Esophagus muscularis mucosa (tissue), 4 donors: Measurements from ENCODE around the gene UNC13C. TPM values are rescaled to one million over a fixed set of nuclear protein-coding genes. Genes with fewer than 3 reads are reported as not detected.

Experiments used
- DNase-seq: peaks from one replicate; pipeline ENCODE4 v3.0.0-alpha.2; 2017; ENCODE audit errors: extremely low spot score
- H3K27ac ChIP-seq, 4 donors: fragments of 200-600 bp; sonication (generic); replicated peaks in 1 of 4; 1 replicate in 3 of 4; 2 replicates in 1 of 4; pipeline ENCODE4 v1.5.1; 2016 to 2019; ENCODE audit warnings: mild to moderate bottlenecking in 1 of 4
- H3K27me3 ChIP-seq, 4 donors: fragments of 200-600 bp; sonication (generic); one replicate each; pipeline versions ENCODE4 v1.5.1 to v1.6.0; 2016 to 2019
- H3K36me3 ChIP-seq, 4 donors: fragments of 200-600 bp; sonication (generic); one replicate each; pipeline ENCODE4 v1.5.1; 2016 to 2019
- H3K4me1 ChIP-seq, 4 donors: fragments of 200-600 bp; sonication (generic); one replicate each; pipeline ENCODE4 v1.5.1; 2016 to 2019
- H3K4me3 ChIP-seq, 4 donors: fragments of 200-600 bp; sonication (generic); 1 replicate in 2 of 4; 2 replicates in 2 of 4; pipeline ENCODE4 v1.5.1; 2016 to 2019; ENCODE audit warnings: mild to moderate bottlenecking in 4 of 4, moderate library complexity in 1 of 4
- H3K9me3 ChIP-seq, 4 donors: fragments of 200-600 bp; sonication (generic); 1 replicate in 3 of 4; 2 replicates in 1 of 4; pipeline ENCODE4 v1.5.1; 2016 to 2019
- EP300 ChIP-seq: sonication (generic); formaldehyde crosslinking; IDR thresholded peaks from one replicate; pipeline ENCODE4 v1.6.1; 2017; ENCODE audit warnings: antibody characterized with exemption
- POLR2A ChIP-seq: fragments of 450-650 bp; IDR thresholded peaks from one replicate; pipeline ENCODE4 v1.6.1; 2017; ENCODE audit warnings: antibody characterized with exemption, moderate library complexity, mild to moderate bottlenecking, low read depth
- POLR2AphosphoS5 ChIP-seq, 2 donors: sonication (generic); formaldehyde crosslinking; IDR thresholded peaks; one replicate each; pipeline ENCODE4 v1.6.1; 2017; ENCODE audit warnings: antibody characterized with exemption in 2 of 2
- WGBS: methylation state at CpG from one replicate; pipeline ENCODE4 v1.1.5; 2018; 5-methylcytosine and 5-hydroxymethylcytosine counted together
- intact Hi-C: fragments of 100-400 bp; cut with DNase I; formaldehyde crosslinking; loops from one replicate; pipeline ENCODE4 v1.15.1; 2023
- total RNA-seq, 4 donors: library from RNA; depleted of rRNA; stranded (reverse); fragments of >200 nt; gene quantifications; one replicate each; pipeline versions ENCODE4 v1.1.0 to v1.2.1, GENCODE V29; 2016
- TF ChIP-seq, protein P1 (sequence below), 3 experiments: fragments of 200-600 bp in 2 of 3; fragments of 450-650 bp in 1 of 3; sonication (generic) in 2 of 3; IDR thresholded peaks; one replicate each; pipeline ENCODE4 v1.5.1; 2017 to 2019; ENCODE audit warnings: antibody characterized with exemption in 3 of 3, mild to moderate bottlenecking in 2 of 3, moderate library complexity in 1 of 3

The UNC13C gene
- total RNA-seq, 4 donors from 2014 or later = 0.17 to 4.2 (median 0.59) TPM

DNA sequence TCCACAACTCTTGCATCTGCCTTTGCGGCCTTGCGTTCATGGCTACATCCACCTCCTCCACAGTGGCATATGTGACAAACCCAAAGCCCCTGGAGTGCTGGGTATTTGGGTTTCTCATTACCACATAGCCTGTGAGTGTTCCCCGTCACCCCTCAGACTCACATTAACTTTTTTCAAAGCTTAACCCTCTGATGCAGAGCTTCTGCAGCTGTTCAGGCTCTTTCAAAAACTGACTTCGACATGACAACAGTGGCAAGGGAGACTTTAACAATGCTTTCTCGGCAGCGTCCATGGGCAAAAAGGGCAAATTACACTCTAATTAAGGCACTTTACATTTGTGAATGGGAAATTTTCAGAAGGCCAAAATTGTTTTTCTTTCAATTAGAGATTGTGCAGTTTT, 343.2 kb downstream of the UNC13C start:
- WGBS = 61% methylated on average over 6 of the region's 6 CpGs
- H3K27ac ChIP-seq = no peak overlapping the region
- intact Hi-C loops = no loop called here
- no peaks in the 10 kb centered on the region for H3K9me3 ChIP-seq
- DNase-seq = no peak
- H3K4me3 ChIP-seq = no peak overlapping the region
- no peak for TF ChIP-seq EP300
- no peak for TF ChIP-seq POLR2A
- H3K4me1 ChIP-seq = no peaks in the 10 kb centered on the region
- no peaks in the 10 kb centered on the region for H3K36me3 ChIP-seq
- H3K27me3 ChIP-seq = no peaks in the 10 kb centered on the region

DNA sequence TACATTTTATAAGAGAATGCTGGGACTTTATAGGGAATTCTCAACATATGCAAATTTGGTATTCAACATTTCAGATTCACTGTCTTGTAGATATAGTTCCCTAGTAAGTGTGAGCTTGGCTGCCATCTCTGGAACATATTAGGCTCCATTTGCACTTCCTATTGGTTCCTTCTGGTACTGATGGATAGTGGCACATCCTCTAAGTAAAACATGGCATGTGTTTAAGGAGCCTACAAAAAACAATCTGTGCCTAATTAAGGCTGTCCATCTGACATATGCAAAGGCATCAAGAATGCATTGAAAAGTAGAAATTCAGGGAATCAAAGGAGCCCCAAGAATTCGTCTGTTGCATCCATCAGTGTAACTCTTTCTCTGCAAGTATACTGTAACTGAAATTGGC, 344.1 kb downstream of the UNC13C start:
- no peak for TF ChIP-seq EP300
- TF ChIP-seq, protein P1, sequence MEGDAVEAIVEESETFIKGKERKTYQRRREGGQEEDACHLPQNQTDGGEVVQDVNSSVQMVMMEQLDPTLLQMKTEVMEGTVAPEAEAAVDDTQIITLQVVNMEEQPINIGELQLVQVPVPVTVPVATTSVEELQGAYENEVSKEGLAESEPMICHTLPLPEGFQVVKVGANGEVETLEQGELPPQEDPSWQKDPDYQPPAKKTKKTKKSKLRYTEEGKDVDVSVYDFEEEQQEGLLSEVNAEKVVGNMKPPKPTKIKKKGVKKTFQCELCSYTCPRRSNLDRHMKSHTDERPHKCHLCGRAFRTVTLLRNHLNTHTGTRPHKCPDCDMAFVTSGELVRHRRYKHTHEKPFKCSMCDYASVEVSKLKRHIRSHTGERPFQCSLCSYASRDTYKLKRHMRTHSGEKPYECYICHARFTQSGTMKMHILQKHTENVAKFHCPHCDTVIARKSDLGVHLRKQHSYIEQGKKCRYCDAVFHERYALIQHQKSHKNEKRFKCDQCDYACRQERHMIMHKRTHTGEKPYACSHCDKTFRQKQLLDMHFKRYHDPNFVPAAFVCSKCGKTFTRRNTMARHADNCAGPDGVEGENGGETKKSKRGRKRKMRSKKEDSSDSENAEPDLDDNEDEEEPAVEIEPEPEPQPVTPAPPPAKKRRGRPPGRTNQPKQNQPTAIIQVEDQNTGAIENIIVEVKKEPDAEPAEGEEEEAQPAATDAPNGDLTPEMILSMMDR (IDR thresholded peaks at IDR 0.05) = no peak
- TF ChIP-seq POLR2AphosphoS5 (IDR thresholded peaks at IDR 0.05) = no peak
- no peak for TF ChIP-seq POLR2A
- WGBS = 45% methylated on average over 1 of the region's 1 CpG
- H3K27ac ChIP-seq = no peak overlapping the region
- no peaks in the 10 kb centered on the region for H3K9me3 ChIP-seq
- H3K4me3 ChIP-seq = no peak overlapping the region
- no peaks in the 10 kb centered on the region for H3K27me3 ChIP-seq
- no peaks in the 10 kb centered on the region for H3K4me1 ChIP-seq
- intact Hi-C loops = no loop called here
- DNase-seq = no peak
- H3K36me3 ChIP-seq = no peaks in the 10 kb centered on the region

DNA sequence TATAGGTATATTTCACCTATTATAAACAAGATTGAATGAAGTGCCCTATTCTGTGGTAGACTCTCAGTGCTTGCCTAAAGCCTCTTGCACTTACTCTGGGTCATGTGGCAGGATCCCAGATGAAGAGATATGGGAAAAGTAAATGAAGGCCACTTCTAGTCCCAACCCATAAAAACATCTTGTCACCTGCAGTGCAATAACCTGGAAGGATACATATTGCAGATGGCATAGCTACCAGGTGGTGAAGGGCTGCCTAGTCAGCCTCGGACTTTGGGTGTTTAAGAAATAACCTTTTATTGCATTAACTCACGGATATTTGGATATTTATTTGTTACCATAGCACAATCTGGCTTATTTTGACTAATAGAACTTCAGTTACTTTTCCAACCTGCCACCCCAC, 367.1 kb downstream of the UNC13C start:
- no peak for TF ChIP-seq POLR2A
- TF ChIP-seq, protein P1 (IDR thresholded peaks at IDR 0.05) = no peak
- intact Hi-C loops = no loop called here
- Histone ChIP-seq H3K4me1 (no peaks in the 10 kb centered on the region), H3K27me3 (no peaks in the 10 kb centered on the region), H3K4me3 (no peak overlapping the region), H3K9me3 (no peaks in the 10 kb centered on the region), H3K27ac (no peak overlapping the region), H3K36me3 (no peaks in the 10 kb centered on the region)
- 74% methylated on average over 2 of the region's 2 CpGs for WGBS
- no peak for DNase-seq

DNA sequence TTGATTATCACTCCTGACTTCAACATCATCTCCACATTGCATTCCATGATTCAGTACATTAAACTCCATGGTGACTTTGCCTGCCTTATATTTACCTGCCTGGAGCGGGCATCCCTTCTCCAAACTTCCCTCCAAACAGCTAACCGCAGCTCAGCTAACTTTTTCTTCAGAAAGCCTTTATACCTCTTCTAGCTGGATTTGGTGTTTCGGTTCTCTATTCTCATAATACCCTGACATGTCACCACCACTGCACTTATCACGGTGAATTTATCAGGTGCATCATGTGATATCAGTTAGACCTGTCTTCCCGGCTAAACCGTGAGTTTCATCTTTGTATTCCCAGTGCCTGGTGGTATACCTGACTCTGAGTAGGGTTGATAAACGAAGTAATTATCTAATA, 367.6 kb downstream of the UNC13C start:
- no peaks in the 10 kb centered on the region for H3K27me3 ChIP-seq
- no peak overlapping the region for H3K4me3 ChIP-seq
- no peak overlapping the region for H3K27ac ChIP-seq
- TF ChIP-seq EP300 (no peak), POLR2AphosphoS5 (IDR thresholded peaks at IDR 0.05) (no peak), POLR2A (no peak)
- TF ChIP-seq, protein P1 (IDR thresholded peaks at IDR 0.05) = no peak
- no peaks in the 10 kb centered on the region for H3K9me3 ChIP-seq
- no peak for DNase-seq
- 90% methylated on average over 7 of the region's 7 CpGs for WGBS
- intact Hi-C loops = no loop called here
- no peaks in the 10 kb centered on the region for H3K4me1 ChIP-seq
- no peaks in the 10 kb centered on the region for H3K36me3 ChIP-seq

DNA sequence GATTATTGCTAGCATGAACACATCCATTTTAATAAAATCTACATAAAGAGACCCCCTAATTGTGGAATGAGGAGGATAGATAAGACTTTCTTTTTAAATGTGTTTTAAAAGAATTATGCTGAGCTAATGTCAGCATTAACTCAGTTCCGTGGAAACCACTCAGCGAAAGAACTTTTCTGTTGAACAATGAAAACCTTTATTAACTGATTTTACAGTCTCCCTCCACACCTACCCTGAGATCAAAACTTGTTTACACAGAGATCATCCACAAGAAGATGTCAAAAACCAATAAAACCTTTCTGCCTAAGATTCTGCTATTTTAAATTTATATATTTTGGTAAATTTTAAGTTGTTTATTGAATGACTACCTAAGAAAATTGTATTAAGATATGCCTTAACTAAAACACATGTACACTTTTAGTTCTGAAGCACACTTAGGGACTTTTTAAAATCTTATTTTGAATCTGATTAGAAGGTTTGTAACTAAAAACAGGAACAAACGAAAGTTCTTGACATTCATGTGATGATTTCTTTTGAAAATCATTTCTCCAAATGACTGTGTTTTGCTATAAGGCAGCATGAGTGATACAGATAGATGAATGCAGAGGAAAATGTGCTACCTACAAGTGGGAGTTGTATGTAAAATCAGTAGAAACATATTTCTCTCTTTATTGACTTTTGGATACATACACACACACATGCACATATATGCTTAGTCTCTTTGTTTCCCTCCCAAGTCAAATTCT, 369.0 kb downstream of the UNC13C start:
- no peak overlapping the region for H3K27ac ChIP-seq
- H3K9me3 ChIP-seq = no peaks in the 10 kb centered on the region
- no peak overlapping the region for H3K4me3 ChIP-seq
- H3K27me3 ChIP-seq = no peaks in the 10 kb centered on the region
- 53% methylated on average over 3 of the region's 3 CpGs for WGBS
- no peak for DNase-seq
- H3K4me1 ChIP-seq = no peaks in the 10 kb centered on the region
- TF ChIP-seq, protein P1 (IDR thresholded peaks at IDR 0.05) = no peak
- TF ChIP-seq POLR2AphosphoS5 (IDR thresholded peaks at IDR 0.05) (no peak), POLR2A (no peak), EP300 (no peak)
- no peaks in the 10 kb centered on the region for H3K36me3 ChIP-seq
- intact Hi-C loops = no loop called here
